DMS53 (cell line): ENCODE measurements around the gene ALDH3B2.
"Not testable (repeated sequence)": the region's sequence is repeated elsewhere in the genome, so short reads cannot be mapped to it uniquely, and the experiment has no call there.

ENCODE experiments used
- DNase-seq: peaks from one replicate; lab custom pipeline; 2025; lab: John Stamatoyannopoulos, UW

The ALDH3B2 gene, protein sequence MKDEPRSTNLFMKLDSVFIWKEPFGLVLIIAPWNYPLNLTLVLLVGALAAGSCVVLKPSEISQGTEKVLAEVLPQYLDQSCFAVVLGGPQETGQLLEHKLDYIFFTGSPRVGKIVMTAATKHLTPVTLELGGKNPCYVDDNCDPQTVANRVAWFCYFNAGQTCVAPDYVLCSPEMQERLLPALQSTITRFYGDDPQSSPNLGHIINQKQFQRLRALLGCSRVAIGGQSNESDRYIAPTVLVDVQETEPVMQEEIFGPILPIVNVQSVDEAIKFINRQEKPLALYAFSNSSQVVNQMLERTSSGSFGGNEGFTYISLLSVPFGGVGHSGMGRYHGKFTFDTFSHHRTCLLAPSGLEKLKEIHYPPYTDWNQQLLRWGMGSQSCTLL

DNA sequence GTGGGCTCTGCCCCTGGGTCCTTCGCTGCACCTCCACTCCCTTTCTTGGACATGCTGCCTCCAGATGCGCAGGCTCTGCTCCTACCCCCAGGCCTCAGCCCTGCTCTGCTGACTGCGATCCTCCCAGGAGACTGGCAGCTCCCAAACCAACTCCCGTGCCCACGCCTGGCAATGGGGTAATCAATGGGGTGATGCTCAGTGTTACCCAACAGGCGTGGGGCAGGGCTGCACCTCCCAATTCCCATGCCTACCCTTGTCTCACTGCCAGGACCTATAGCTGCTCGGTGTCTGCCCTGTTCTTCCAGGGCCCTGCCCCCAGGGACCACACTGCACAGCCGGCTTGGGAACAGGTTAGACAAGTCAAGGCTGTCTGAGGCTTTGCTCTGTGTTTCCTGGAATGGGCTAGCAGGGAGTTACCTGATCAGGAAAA is at the start of gene ALDH3B2:
ALDH3B2 (minus strand) TSS at position 182 of the 430 bp plus-strand sequence. CDS start 7,688 bp downstream, outside the sequence.
- peak; percentile 93 for DNase-seq

DNA sequence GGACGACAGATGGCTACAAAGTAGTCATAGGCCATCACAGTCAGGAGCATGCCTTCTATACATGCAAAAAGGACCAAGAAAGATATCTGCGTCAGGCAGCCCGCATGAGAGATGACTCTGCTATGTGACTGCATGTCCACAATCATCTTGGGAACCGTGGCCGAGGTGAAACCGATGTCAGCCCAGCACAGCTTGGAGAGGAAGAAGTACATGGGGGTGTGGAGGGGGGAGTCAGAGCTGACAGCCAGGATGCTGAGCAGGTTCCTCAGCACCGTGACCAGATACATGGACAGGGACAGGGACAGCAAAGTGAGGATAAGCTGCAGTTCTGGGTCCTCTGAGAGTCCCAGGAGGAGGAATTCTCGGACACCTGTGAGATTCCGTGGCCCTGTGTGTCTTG is 48.6 kb upstream of the ALDH3B2 start:
- DNase-seq: not testable (repeated sequence)

DNA sequence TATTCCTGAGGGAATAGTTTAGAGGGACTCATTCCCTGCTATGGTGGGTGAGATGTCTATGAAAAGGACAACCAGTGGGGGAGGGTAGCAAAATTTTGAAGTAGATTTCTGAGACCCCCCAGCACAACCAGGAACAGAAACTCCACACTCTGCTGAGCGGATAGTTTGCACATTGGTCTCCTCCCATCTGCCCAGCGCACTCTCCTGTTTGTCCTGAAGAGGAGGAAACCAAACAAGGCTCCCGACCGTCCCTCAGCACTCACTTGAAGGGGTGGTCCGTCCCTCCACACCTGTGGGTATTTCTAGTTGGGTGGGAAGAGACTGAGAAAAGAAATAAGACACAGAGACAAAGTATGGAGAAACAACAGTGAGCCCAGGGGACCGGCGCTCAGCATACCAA is 41.8 kb upstream of the ALDH3B2 start:
- not testable (repeated sequence) for DNase-seq

DNA sequence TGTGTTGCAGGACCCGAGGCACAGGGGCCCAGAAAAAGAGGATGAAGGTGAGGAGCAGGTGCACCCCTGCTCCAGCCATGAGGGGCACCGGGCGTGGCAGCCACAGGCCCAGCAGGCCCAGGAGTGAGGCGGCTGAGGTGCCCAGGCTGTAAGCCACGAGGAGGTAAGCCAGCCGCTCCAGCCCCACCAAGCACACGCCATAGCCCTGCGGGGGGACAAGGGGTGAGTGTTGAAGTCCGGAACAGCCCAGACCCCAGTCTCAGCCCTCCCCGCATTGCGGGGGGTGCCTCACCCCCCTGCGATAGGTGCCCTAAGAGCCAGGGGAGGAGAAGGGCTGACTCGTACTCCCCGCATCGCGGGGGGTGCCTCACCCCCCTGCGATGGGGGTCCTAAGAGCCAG is 41.4 kb upstream of the ALDH3B2 start:
- not testable (repeated sequence) for DNase-seq

DNA sequence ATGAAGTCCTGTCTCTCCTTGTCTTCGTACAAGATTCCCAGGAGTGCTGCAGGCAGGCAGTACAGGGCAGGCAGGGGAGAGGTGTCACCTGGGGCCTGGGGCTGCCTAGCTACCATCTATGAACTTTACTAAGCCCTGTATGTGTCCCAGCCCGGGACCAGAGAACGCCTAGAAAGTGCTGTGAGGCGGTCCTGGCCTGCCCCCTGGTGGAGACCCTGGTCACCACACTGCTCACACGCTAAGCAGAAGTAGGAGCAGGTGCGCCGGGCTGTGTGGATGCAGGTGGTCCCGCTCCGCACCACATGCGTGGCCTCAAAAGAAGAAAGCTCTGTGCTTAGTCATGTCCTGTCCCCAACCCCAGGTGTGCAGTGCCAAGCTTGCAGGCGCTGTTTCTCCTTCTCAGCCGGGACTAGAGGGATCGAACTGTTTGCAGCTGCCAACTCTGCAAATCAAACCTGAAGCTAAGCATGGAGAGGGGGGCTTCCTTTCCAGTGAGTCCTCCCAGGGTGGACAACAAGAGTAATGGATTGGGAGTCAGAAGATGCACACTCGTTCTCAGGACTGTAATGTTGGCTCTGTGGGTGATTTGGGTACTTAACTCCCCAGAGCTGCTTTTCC is 39.6 kb upstream of the ALDH3B2 start:
- DNase-seq: not testable (repeated sequence)

DNA sequence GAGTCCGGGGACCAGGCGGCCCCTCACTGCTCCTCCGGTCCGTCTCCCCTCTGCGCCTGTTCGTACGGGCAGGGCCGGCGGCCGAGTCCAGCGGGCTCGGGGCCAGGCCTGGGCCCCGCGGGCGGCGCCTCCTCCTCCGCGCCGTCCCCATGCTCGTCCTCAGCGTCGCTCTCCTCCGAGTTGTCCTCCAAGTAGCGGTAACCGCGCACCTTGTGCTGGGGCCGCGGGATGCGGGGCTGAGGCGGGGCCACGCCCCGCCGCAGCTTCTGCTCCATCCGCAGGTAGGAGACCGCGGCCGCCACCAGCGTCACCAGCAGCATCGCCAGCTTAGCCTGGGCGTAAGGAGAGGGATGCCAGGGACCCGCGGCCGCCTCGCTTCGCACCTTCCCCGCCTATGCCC is 37.3 kb upstream of the ALDH3B2 start:
- peak; percentile 63 for DNase-seq

DNA sequence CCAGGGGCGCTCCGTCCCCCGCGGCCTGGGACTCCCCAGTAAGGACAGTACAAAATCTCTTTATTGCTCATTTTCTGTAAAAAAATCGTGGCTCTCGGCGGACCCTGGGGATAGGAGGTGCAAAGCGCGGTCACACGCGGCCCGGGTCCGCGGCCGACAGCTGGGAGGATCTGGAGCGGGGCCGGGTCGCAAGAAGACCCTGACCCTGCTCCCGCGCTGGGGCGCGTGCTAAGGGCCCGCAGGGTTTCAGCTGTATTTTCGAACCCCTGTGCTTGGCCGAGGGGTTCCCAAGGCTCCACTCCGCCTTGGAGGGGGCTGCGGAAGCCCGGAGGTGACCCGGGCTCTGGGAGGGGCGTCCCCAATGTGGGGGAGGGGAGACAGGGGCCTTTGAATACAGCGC is 36.8 kb upstream of the ALDH3B2 start:
- DNase-seq: peak; percentile 37

DNA sequence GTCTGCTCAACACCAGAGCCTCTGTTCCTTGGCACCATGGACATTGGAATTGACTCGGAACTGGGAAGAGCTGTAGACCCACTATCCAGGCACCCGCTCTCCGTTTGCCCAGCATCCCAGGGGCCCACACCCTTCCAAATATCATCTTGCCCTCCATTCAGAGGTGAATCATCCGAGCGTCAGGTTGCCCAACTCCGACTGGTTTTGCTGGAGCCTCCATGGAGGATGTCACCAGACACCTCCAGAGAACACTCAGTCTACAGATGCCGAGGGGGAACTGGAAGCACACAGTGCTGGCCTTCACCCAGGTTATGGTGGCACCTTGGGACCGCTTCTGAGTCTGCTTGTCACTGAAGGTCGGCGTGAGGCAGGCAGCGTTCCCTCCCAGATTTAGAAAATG is 35.4 kb upstream of the ALDH3B2 start:
- DNase-seq: not testable (repeated sequence)

DNA sequence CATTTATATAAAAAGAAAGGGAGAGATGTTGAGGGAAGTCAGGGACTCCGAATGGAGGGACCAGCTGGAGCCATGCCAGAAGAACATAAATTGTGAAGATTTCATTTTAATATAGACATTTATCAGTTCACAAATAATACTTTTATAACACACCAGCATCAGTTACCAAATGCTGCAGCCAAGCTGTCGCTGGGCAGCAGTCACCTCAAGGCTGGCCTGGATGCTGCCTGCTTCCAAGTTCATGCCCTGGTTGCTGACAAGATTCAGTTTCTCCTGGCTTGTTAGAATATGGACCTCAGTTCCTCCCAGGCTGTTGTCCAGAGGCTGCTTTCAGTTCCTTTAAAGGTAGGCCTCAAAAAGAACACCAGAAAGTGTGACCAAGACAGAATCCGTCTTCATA is 30.8 kb upstream of the ALDH3B2 start:
- no peak for DNase-seq

DNA sequence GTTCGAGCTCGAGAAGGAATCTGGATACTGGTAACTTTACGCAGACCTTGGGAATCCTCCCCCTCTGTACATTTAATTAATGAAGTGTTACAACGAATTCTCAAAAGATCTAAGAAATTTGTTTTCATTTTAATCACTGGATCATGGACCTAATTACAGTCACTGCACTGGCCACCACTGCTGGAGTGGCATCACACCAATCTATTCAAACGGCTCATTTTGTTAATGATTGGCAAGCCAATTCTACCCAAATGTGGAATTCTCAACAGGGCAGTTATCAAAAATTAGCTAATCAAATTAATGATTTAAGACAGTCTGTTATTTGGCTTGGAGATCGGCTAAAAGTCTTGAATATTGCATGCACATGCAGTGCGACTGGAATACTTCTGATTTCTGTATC is 30.1 kb upstream of the ALDH3B2 start:
- no peak for DNase-seq

DNA sequence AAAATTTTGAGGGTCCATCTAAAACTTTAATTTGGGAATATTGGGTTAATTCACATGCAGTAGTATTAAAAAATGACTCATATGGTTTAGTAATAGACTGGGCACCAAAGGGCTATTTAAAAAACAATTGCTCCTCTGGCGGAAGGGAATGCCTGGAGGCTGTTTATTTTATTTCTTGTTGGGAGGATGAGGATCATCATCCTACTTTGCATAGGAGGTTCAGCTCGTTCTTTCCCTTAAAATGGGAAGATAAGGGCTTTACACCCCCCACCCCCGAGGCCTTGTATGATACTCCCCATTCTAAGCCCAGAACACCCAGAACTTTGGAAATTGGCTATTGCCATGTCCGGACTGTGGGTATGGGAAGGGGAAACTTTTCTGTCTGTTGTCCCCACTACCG is 29.3 kb upstream of the ALDH3B2 start:
- not testable (repeated sequence) for DNase-seq

DNA sequence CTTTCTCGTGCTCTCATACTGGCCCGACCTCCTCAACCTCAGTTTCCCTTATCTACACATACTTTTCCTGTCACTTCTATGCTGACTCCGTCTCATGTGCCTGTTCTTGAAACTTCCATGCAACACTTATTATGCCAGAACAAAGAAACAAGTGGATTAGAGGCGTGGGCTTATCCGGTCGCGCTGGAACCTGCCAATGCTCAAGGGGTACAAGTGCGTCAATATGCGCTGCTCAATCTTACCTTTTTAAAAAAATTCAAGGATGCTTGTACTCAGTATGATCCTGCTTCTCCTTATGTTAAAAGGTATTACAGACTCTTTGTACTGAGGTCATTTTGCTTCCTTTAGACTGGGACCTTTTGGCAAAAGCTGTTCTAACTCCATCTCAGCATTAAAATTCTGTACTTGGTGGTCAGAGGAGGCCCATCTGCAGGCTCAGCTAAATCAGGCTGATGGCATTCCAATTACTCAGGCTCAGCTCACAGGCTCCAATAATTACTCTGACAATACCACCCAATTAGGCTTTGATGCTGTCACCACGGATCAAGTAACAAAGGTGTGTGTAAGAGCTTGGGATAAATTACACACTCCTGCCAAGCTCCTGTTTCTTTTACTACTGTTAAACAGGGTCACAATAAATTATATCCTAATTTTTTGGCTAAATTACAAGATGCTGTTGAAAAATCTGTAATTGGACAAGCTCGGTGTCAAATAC is 26.3 kb upstream of the ALDH3B2 start:
- no peak for DNase-seq

DNA sequence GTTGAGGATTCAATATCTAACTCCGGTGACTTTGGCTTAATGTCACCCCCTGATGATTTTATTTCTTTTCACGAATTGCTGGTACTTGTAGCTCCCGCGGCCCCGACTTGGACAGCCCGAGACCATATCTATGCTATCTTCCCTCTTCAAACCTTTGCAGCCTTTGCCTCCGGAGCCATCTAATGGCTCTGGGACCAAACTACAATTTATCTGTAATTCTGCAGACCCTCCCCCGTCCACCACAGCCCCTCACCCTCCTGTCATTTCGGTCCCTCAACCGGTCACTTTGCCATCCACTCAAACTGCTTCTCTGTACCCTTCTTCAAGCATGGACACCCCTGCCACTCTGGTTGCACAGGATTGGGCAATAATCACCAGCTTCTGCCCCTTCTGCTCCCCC is 25.7 kb upstream of the ALDH3B2 start:
- DNase-seq: no peak

DNA sequence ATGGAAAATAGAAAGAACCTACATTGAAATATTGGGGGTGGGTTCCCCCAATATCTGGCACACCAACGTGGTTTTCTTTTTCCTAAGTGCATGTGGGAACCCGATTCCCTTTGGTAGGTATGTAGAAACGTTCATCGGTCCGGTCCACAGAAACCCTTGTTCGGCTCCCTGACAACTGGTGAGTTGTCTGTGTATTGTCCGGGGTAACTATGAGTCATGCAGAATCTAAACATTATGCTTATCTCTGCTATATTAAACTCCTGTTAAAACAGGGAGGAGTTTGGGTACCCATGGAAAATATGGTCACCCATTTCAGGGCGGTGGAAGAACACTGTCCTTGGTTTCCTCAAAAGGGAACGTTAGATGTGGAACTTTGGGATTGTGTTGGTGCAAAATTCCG is 25.1 kb upstream of the ALDH3B2 start:
- peak; percentile 49 for DNase-seq

DNA sequence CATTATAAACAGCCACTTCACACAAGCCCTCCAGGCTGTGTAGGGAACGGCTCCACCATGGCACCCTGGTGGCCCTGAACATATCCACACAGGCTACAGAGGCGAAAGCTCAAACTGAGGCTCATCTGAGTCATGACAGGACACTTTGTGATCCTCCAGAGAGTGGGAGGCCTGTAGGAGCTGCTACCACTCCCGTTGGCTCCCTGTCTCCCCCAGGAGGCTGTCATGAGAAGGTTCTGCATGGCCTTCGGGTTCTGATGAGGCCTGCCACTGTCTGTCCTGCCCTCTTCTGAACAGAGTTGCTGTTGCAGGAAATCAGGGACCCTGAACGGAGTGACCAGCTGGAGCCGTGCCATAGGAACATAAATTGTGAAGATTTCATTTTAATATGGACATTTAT is 23.8 kb upstream of the ALDH3B2 start:
- peak; percentile 81 for DNase-seq

DNA sequence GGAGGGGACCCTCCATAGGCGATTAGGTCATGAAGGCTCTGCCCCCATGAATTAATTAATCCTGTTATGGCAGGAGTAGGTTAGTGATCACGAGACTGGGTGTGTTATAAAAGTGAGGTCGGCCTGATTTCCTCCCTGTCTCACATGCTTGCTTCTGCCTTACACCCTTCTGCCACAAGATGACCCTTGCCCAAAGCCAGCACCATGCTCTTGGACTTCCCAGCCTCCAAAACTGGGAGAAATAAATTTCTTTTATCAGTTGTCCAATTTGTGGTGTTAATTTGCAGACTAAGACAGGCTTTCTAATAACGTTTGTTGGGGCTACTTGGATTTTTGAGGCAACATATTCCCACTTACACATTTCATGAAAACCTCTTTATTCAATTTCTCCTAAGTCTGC is 23.4 kb upstream of the ALDH3B2 start:
- DNase-seq: no peak

DNA sequence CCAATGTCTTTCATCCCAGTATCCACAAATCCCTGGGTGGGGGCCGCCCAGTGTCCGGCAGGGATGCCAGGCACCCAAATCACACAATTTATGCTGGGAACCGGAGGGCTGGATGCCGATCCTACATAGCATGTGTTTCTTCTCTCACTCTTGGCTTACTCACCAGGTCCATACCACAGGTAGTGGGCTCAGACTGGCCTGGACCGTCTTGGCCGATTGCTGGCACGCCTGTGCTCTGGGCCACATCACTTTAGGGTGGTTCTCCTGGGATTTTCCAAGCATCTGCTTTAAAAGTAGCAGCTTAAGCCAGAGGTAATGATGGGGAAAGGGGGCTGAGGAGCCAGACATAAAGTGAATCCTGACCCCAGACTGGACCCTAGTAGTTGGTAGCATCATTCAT is 22.6 kb upstream of the ALDH3B2 start:
- no peak for DNase-seq

DNA sequence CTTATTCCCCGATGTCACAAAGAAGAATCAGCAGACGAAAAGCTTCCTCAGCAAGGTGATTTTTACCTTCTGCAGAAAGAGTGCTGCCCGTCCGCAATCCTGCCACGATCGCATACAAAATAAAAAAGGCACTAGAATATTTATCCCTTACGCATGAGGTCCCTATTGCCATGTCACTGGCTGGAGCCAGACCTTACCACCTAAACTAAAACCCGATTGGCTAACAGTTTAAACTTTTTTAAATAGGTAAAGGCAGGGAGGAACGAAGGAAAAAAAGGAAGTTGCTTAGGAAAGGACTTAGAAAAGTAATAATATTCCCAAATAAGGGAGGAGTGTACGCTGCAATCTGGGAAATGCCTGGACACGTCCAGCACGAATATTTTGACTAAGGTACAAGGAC is 21.2 kb upstream of the ALDH3B2 start:
- no peak for DNase-seq

DNA sequence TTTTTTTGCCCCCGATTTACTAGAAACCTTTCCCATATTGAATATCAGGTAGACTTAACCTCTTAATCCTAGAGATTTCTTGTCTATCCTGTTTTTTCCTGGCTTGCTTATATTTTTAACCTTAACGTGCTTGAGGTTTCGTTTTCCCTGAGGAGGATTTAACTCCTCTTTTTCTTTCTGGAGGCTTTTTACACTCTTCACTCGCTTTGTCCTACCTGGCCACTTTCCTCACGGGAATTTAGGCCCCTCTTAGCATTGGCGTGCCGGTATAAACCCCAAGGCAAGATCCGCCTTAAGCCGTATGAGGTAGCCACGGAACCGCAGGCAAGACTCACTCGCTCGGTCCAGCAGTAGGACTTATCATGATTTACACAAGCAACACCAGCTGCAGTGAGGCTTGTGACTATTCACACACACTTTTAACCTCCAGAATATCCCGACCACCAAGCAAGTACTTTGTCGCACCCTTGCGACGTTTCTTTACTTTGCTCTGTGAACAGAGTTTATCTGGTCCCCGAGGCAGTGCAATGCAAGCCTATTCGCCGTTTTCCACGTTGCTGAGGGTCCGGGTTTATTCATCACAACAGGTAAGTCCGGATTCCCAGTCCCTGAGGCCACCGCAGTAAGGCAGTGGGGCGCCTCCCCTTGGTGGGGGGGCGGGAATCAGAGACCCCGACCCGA is 20.6 kb upstream of the ALDH3B2 start:
- DNase-seq: peak; percentile 46

DNA sequence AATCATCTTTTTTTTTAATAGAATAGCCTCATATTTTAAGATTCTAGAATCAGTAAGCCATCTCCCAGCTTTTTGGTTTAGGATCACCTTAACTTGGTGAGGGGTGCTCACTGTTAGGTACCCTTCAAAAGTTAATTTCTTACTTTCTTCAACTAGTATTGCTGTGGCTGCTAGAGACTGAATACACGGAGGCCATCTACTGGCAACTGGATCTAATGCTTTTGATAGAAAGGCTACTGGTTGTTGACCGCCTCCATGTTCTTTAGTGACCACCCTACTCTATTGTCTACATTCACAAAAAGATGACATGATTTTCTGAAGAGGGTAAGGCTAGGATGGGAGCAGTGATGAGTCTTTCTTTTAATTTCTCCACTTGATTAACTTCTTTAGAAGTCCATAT is 16.7 kb upstream of the ALDH3B2 start:
- peak; percentile 50 for DNase-seq

DNA sequence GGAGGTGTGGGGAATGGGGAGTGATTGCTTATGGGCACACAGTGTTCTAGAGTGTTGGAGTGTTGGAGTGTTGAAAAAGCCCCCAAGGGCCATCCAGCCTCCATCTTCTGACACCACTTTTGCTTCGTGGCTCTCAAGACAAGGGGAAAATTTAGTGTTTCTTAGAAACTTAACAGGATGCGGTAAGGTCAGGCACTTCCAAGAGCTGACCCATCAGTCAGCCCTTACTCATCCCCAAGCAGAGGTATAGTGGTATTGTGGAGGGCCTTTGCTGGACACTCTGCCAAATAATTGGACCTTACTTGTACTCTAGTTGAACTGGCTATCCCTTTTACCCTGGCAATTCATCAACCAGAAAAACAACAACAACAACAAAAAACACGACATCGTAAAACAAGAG is 14.8 kb upstream of the ALDH3B2 start:
- DNase-seq: no peak

DNA sequence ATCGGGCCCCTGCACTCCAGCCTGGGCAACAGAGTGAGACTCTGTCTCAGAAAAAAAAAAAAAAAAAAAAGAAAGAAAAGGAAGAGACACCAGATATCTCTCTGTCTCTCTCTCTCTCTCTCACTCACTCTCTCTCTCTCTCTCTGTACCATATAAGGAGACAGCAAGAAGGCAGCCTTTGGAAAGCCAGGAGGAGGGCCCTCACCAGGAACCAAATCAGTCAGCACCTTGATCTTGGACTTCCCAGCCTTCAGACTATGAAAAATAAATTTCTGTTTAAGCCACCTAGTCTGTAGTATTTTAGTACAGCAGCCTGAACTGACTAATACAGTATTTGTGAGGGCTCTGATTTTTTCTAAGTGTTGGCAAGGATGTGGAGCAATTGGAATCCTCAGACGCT is 13.6 kb upstream of the ALDH3B2 start:
- no peak for DNase-seq
